Skeletal muscle satellite cell (primary cell): Measurements from ENCODE around the gene DCUN1D3.

Source experiments
- H3K27me3 ChIP-seq: 2 replicates; pipeline ENCODE4 v1.7.0; 2013; ENCODE audit warnings: low read length; ENCODE audit not compliant: control insufficient read depth, insufficient read depth
- H3K36me3 ChIP-seq: 2 replicates; pipeline ENCODE4 v1.7.0; 2013; ENCODE audit warnings: mild to moderate bottlenecking, control low read depth, low read length; ENCODE audit not compliant: insufficient read depth
- H3K4me1 ChIP-seq: 2 replicates; pipeline ENCODE4 v1.7.0; 2013; ENCODE audit warnings: low read length; ENCODE audit not compliant: control insufficient read depth, insufficient read depth
- H3K4me2 ChIP-seq: 2 replicates; pipeline ENCODE4 v1.7.0; 2013; ENCODE audit warnings: mild to moderate bottlenecking, low read length
- H3K4me3 ChIP-seq: 2 replicates; pipeline ENCODE4 v1.7.0; 2013; ENCODE audit warnings: low read length
- H3K9ac ChIP-seq: 2 replicates; pipeline ENCODE4 v1.7.0; 2013; ENCODE audit warnings: mild to moderate bottlenecking, low read depth, low read length, moderate library complexity
- H3K9me3 ChIP-seq: replicated peaks from 2 replicates; pipeline ENCODE4 v1.7.0; 2013; ENCODE audit warnings: mild to moderate bottlenecking, control low read depth, low read length

Gene DCUN1D3

GRCh38 chr16:20844054-20844453 lies 56.1 kb downstream of the DCUN1D3 start:
- H3K36me3 ChIP-seq: peaks cover 18% of the 10 kb centered on the region
- H3K4me2 ChIP-seq: no peak overlapping the region
- H3K4me1 ChIP-seq: no peaks in the 10 kb centered on the region
- H3K9ac ChIP-seq: no peak overlapping the region
- H3K9me3 ChIP-seq: no peaks in the 10 kb centered on the region
- H3K27me3 ChIP-seq: no peaks in the 10 kb centered on the region
- no peak overlapping the region for H3K4me3 ChIP-seq

- peaks cover 20% of the 10 kb centered on the region for H3K36me3 ChIP-seq
- no peak overlapping the region for H3K4me2 ChIP-seq
- no peak overlapping the region for H3K4me3 ChIP-seq
- H3K9ac ChIP-seq: no peak overlapping the region
- no peaks in the 10 kb centered on the region for H3K4me1 ChIP-seq
- no peaks in the 10 kb centered on the region for H3K9me3 ChIP-seq
- H3K27me3 ChIP-seq: no peaks in the 10 kb centered on the region
These were observed 60.7 kb downstream of the DCUN1D3 start for GRCh38 chr16:20839504-20839903.

DNA sequence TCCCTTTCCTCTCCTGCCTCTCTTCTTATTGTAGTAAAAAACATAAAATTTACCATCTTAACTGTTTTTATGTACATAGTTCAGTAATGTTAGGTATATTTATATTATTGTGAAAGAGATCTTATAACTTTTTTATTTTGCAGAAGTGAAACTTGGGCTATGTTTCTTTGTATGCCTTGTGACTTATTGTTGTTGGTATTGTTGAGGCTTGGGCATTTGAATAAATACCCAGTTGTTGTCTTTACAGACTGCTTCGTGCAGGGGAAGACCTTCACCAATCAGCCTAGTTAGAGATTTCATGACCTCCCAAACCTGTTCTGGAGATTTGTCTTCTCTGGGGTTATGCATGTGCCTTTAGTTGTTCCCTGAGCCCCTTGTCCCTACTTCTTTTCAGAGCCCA lies 61.9 kb downstream of the DCUN1D3 start:
- Histone ChIP-seq H3K27me3 (no peaks in the 10 kb centered on the region), H3K9ac (no peak overlapping the region), H3K36me3 (peaks cover 20% of the 10 kb centered on the region), H3K4me2 (no peak overlapping the region), H3K4me3 (no peak overlapping the region), H3K4me1 (no peaks in the 10 kb centered on the region), H3K9me3 (no peaks in the 10 kb centered on the region)

GRCh38 chr16:20833086-20833485 lies 67.1 kb downstream of the DCUN1D3 start:
- H3K36me3 ChIP-seq: peaks cover 28% of the 10 kb centered on the region
- no peaks in the 10 kb centered on the region for H3K4me1 ChIP-seq
- no peaks in the 10 kb centered on the region for H3K9me3 ChIP-seq
- H3K27me3 ChIP-seq: no peaks in the 10 kb centered on the region
- no peak overlapping the region for H3K4me2 ChIP-seq
- no peak overlapping the region for H3K9ac ChIP-seq
- no peak overlapping the region for H3K4me3 ChIP-seq

- H3K9ac ChIP-seq: no peak overlapping the region
- H3K4me1 ChIP-seq: no peaks in the 10 kb centered on the region
- no peaks in the 10 kb centered on the region for H3K9me3 ChIP-seq
- no peak overlapping the region for H3K4me2 ChIP-seq
- no peak overlapping the region for H3K4me3 ChIP-seq
- H3K36me3 ChIP-seq: peaks cover 33% of the 10 kb centered on the region
- H3K27me3 ChIP-seq: no peaks in the 10 kb centered on the region
These were observed 69.8 kb downstream of the DCUN1D3 start for GRCh38 chr16:20830372-20830771.

- no peak overlapping the region for H3K4me3 ChIP-seq
- no peak overlapping the region for H3K9ac ChIP-seq
- no peaks in the 10 kb centered on the region for H3K4me1 ChIP-seq
- H3K9me3 ChIP-seq: no peaks in the 10 kb centered on the region
- peaks cover 30% of the 10 kb centered on the region for H3K36me3 ChIP-seq
- no peaks in the 10 kb centered on the region for H3K27me3 ChIP-seq
- H3K4me2 ChIP-seq: no peak overlapping the region
These were observed 70.6 kb downstream of the DCUN1D3 start for GRCh38 chr16:20829536-20829935.

- H3K9ac ChIP-seq: no peak overlapping the region
- no peak overlapping the region for H3K4me2 ChIP-seq
- no peaks in the 10 kb centered on the region for H3K9me3 ChIP-seq
- H3K27me3 ChIP-seq: no peaks in the 10 kb centered on the region
- H3K4me3 ChIP-seq: no peak overlapping the region
- no peaks in the 10 kb centered on the region for H3K4me1 ChIP-seq
- H3K36me3 ChIP-seq: peaks cover 37% of the 10 kb centered on the region
These were observed 74.1 kb downstream of the DCUN1D3 start for GRCh38 chr16:20826039-20826566.

- no peaks in the 10 kb centered on the region for H3K4me1 ChIP-seq
- no peak overlapping the region for H3K9ac ChIP-seq
- no peaks in the 10 kb centered on the region for H3K27me3 ChIP-seq
- peaks cover 33% of the 10 kb centered on the region for H3K36me3 ChIP-seq
- H3K4me3 ChIP-seq: no peak overlapping the region
- no peaks in the 10 kb centered on the region for H3K9me3 ChIP-seq
- H3K4me2 ChIP-seq: no peak overlapping the region
These were observed 77.4 kb downstream of the DCUN1D3 start for GRCh38 chr16:20822521-20823325.

GRCh38 chr16:20821682-20822081 lies 78.5 kb downstream of the DCUN1D3 start:
- Histone ChIP-seq H3K9me3 (no peaks in the 10 kb centered on the region), H3K4me3 (no peak overlapping the region), H3K9ac (no peak overlapping the region), H3K4me2 (no peak overlapping the region), H3K27me3 (no peaks in the 10 kb centered on the region), H3K4me1 (no peaks in the 10 kb centered on the region), H3K36me3 (peaks cover 24% of the 10 kb centered on the region)

DNA sequence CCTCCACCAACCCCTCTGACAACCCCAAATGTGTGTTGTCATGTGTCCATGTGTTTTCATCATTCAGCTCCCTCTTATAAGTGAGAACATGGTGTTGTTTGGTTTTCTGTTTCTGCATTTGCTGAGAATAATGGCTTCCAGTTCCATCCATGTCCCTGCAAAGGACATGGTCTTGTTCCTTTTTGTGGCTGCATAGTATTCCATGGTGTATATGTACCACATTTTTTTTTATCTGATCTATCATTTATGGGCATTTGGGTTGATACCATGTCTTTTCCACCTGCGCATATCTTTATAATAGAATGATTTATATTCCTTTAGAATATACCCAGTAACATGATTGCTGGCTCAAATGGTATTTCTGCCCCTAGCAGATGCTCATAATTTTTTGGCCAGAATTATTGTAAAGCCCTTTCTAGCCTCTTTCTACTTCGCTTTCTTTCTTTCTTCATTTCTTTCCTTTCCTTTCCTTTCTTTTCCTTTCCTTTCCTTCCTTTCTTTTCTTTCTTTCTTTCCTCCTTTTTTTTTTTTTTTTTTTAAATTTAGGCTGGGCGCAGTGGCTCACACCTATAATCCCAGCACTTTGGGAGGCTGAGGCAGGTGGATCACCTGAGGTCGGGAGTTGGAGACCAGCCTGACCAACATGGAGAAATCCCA lies 81.1 kb downstream of the DCUN1D3 start:
- H3K4me3 ChIP-seq: no peak overlapping the region
- H3K9ac ChIP-seq: no peak overlapping the region
- H3K36me3 ChIP-seq: peaks cover 22% of the 10 kb centered on the region
- no peaks in the 10 kb centered on the region for H3K9me3 ChIP-seq
- H3K27me3 ChIP-seq: no peaks in the 10 kb centered on the region
- H3K4me1 ChIP-seq: no peaks in the 10 kb centered on the region
- no peak overlapping the region for H3K4me2 ChIP-seq

DNA sequence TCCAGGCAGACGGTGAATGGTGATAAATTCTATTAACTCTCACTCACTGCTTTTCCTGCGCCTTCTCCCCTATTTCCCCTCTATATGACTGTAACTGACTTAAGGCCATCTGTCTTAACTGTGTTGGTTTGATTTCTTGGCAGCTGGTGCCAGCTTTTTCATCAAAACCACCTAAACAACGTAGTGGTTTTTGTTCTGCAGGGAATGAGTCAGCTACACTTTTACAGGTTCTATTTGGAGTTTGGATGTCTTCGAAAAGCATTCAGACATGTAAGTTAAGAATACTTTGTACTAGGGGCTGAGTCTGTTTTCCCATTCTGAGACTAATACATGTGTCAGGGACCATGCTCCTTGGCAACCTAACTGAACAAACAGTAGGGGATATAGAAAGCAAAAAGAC lies 85.4 kb downstream of the DCUN1D3 start:
- Histone ChIP-seq H3K27me3 (no peaks in the 10 kb centered on the region), H3K9ac (no peak overlapping the region), H3K4me3 (no peak overlapping the region), H3K36me3 (peaks cover 15% of the 10 kb centered on the region), H3K9me3 (no peaks in the 10 kb centered on the region), H3K4me1 (no peaks in the 10 kb centered on the region), H3K4me2 (no peak overlapping the region)
